Caco-2 (cell line): ENCODE results near the gene PSPN. TPM values are rescaled to one million over a fixed set of nuclear protein-coding genes. Genes with fewer than 3 reads are reported as not detected.

Source experiments
- BruUV-seq: library from RNA; stranded (reverse); fragments of 400-500 nt; replicated peaks from 2 replicates; lab custom pipeline; 2021; lab: Mats Ljungman, UMichigan
- CTCF ChIA-PET: fragments of 300-600 bp; sonication (Branson Sonifier 250); formaldehyde crosslinking; loops from one replicate; lab custom pipeline; 2022; ENCODE audit warnings: antibody characterized with exemption; lab: Charles Lee
- POLR2A ChIA-PET: fragments of 300-600 bp; sonication (Branson Sonifier 250); formaldehyde crosslinking; loops from one replicate; lab custom pipeline; 2022; ENCODE audit warnings: antibody characterized with exemption; lab: Charles Lee
- DNase-seq, 2 experiments: peaks; one replicate each; pipeline versions ENCODE4 v3.0.0 to v3.0.0-alpha.2; 2020 to 2022
- H3K27me3 ChIP-seq: replicated peaks from 2 replicates; pipeline ENCODE4 v1.6.0; 2011; ENCODE audit warnings: low read length; ENCODE audit not compliant: control insufficient read depth, insufficient read depth
- H3K36me3 ChIP-seq: 2 replicates; pipeline ENCODE4 v1.5.1; 2011; ENCODE audit warnings: low read length; ENCODE audit not compliant: control insufficient read depth, insufficient read depth
- H3K4me1 ChIP-seq: fragments of 250-450 bp; sonication (Bioruptor Pico); 2 replicates; pipeline ENCODE4 v1.5.1; 2020; ENCODE audit warnings: mild to moderate bottlenecking
- H3K4me3 ChIP-seq: 2 replicates; pipeline ENCODE4 v1.5.1; 2011; ENCODE audit warnings: low read depth, mild to moderate bottlenecking, control low read depth, low read length
- H3K9me3 ChIP-seq: fragments of 250-450 bp; sonication (Bioruptor Pico); 2 replicates; pipeline ENCODE4 v1.5.1; 2020; ENCODE audit warnings: mild to moderate bottlenecking, moderate library complexity
- H3K27ac Mint-ChIP-seq: one replicate; pipeline ENCODE4 v1.8.0; 2022; ENCODE audit warnings: mixed read lengths; ENCODE audit not compliant: unreplicated experiment
- H3K27me3 Mint-ChIP-seq: one replicate; pipeline ENCODE4 v1.8.0; 2022; ENCODE audit warnings: mixed read lengths; ENCODE audit not compliant: insufficient read depth, unreplicated experiment
- H3K36me3 Mint-ChIP-seq: one replicate; pipeline ENCODE4 v1.8.0; 2022; ENCODE audit warnings: mild to moderate bottlenecking, mixed read lengths; ENCODE audit not compliant: insufficient read depth, unreplicated experiment
- H3K4me1 Mint-ChIP-seq: one replicate; pipeline ENCODE4 v1.8.0; 2022; ENCODE audit warnings: low read depth, mixed read lengths; ENCODE audit not compliant: unreplicated experiment
- H3K4me3 Mint-ChIP-seq: one replicate; pipeline ENCODE4 v1.8.0; 2022; ENCODE audit warnings: mild to moderate bottlenecking, moderate library complexity, mixed read lengths; ENCODE audit not compliant: unreplicated experiment
- H3K9me3 Mint-ChIP-seq: one replicate; pipeline ENCODE4 v1.8.0; 2022; ENCODE audit warnings: mixed read lengths; ENCODE audit not compliant: unreplicated experiment
- intact Hi-C: fragments of 100-400 bp; cut with micrococcal nuclease; formaldehyde crosslinking; loops from one replicate; pipeline ENCODE4 v1.10.0; 2022; ENCODE audit not compliant: unreplicated experiment
- total RNA-seq: library from RNA; stranded (reverse); gene quantifications from 2 replicates; pipeline ENCODE4 v1.2.3, GENCODE V29; 2022
- TF ChIP-seq, protein P1 (sequence below), 2 experiments: fragments of 200-600 bp in 1 of 2; IDR thresholded peaks; 1 replicate in 1 of 2; 2 replicates in 1 of 2; pipeline versions ENCODE4 v1.5.1 to v1.8.0; 2011 to 2022; ENCODE audit warnings: antibody characterized with exemption in 1 of 2, control low read depth in 1 of 2, inconsistent platforms in 1 of 2, low read depth in 1 of 2, low read length in 1 of 2, mild to moderate bottlenecking in 1 of 2, moderate library complexity in 1 of 2; ENCODE audit not compliant: insufficient read depth in 1 of 2, severe bottlenecking in 1 of 2, unreplicated experiment in 1 of 2

PSPN gene
- total RNA-seq, 1 experiment from 2014 or later, result 2.9 TPM

DNA sequence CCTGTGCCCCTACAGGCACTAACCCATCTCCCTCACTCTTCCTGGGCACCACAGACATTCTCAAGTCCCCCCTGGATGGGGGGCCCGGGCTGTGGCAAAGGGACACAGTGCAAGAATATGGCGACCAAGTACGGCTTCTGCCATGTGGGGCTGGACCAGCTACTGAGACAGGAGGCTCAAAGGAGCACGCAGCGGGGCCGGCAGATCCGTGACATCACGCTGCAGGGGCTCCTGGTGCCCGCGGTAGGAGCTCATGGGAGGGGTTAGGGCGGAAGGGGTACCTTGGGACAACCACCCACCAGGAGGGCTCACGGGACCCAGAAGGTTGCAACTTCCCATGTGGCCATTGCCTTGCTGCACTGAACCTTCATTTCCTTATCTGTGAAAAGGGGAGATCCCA, 20.6 kb upstream of the PSPN start:
- Mint-ChIP-seq H3K9me3 (no peaks in the 10 kb centered on the region), H3K27me3 (no peaks in the 10 kb centered on the region), H3K36me3 (peaks cover 19% of the 10 kb centered on the region), H3K4me3 (no peak overlapping the region), H3K4me1 (peaks cover 21% of the 10 kb centered on the region), H3K27ac (no peak overlapping the region)
- TF ChIP-seq, protein P1, sequence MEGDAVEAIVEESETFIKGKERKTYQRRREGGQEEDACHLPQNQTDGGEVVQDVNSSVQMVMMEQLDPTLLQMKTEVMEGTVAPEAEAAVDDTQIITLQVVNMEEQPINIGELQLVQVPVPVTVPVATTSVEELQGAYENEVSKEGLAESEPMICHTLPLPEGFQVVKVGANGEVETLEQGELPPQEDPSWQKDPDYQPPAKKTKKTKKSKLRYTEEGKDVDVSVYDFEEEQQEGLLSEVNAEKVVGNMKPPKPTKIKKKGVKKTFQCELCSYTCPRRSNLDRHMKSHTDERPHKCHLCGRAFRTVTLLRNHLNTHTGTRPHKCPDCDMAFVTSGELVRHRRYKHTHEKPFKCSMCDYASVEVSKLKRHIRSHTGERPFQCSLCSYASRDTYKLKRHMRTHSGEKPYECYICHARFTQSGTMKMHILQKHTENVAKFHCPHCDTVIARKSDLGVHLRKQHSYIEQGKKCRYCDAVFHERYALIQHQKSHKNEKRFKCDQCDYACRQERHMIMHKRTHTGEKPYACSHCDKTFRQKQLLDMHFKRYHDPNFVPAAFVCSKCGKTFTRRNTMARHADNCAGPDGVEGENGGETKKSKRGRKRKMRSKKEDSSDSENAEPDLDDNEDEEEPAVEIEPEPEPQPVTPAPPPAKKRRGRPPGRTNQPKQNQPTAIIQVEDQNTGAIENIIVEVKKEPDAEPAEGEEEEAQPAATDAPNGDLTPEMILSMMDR (IDR thresholded peaks at IDR 0.05; ENCODE audit: insufficient read depth in 1 of 2, low read depth in 1 of 2, low read length in 1 of 2, severe bottlenecking in 1 of 2, unreplicated experiment in 1 of 2), result no peak
- Histone ChIP-seq H3K36me3 (no peaks in the 10 kb centered on the region; the same call in 1 of the 2 replicates), H3K27me3 (no peaks in the 10 kb centered on the region), H3K4me3 (no peak overlapping the region), H3K9me3 (no peaks in the 10 kb centered on the region), H3K4me1 (peaks cover 8% of the 10 kb centered on the region)
- BruUV-seq, result no TSS peak
- CTCF ChIA-PET, result no interaction called here
- POLR2A ChIA-PET, result no interaction called here
- intact Hi-C loops, result no loop called here
- no peak for DNase-seq

DNA sequence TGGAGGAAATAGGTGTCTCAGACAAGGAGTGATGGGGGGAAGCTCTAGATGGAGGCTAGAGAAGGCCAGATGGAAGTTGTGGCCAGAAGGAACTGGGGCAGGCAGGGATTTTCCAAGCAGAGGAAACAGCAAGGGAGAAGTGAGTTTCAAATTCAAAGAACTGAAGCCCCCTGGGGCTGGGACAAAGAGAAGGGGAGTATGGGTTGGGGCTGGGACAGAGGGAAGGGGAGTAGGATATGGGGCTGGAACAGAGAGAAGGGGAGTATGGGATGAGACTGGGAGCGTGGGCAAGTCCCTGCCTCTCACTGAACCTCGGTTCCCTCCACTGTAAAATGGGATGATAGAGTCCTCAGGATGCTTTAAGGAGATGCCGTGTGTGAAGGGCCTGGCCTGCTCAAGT, 19.1 kb upstream of the PSPN start:
- BruUV-seq, result no TSS peak
- CTCF ChIA-PET, result no interaction called here
- Histone ChIP-seq H3K9me3 (no peaks in the 10 kb centered on the region), H3K4me3 (no peak overlapping the region), H3K4me1 (peaks cover 5% of the 10 kb centered on the region), H3K36me3 (peaks cover 2% of the 10 kb centered on the region), H3K27me3 (no peaks in the 10 kb centered on the region)
- Mint-ChIP-seq H3K4me1 (peaks cover 16% of the 10 kb centered on the region), H3K27ac (peak overlapping the region; percentile 88), H3K9me3 (no peaks in the 10 kb centered on the region), H3K36me3 (peaks cover 31% of the 10 kb centered on the region), H3K27me3 (no peaks in the 10 kb centered on the region), H3K4me3 (no peak overlapping the region)
- intact Hi-C loops, result no loop called here
- TF ChIP-seq, protein P1 (IDR thresholded peaks at IDR 0.05; ENCODE audit: insufficient read depth in 1 of 2, low read depth in 1 of 2, low read length in 1 of 2, severe bottlenecking in 1 of 2, unreplicated experiment in 1 of 2), result no peak
- POLR2A ChIA-PET, result no interaction called here
- no peak for DNase-seq

DNA sequence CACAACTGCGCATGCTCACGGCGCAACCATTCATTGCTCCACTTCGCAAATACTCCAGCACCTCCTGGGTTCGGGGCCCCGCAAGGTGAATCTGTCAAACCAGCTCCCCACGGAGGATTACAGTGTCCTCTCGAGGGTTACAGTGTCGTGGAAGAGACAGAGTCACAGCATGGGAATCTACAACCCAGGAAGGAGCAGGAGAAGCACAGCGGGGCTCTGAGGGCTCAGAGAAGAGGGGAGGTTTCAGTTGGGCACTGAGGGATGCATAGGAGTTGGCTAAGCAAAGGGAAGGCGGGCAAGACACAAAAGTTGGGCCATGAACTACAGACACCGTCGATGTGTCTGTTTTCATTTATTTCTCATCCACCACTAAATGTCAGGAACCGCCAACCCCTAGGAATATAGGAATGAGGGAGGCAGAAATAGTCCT, 18.3 kb upstream of the PSPN start:
- intact Hi-C loops, result loop anchor here (1.0 to 2.0 kb wide), 2 partner anchors 9 to 21 kb away; partner anchors contain the start of gene ALKBH7
- Mint-ChIP-seq H3K36me3 (peaks cover 39% of the 10 kb centered on the region), H3K27me3 (no peaks in the 10 kb centered on the region), H3K9me3 (no peaks in the 10 kb centered on the region), H3K4me1 (peaks cover 15% of the 10 kb centered on the region), H3K4me3 (peak overlapping the region; percentile 85), H3K27ac (peak overlapping the region; percentile 88)
- Histone ChIP-seq H3K36me3 (peaks cover 2% of the 10 kb centered on the region), H3K4me1 (peaks cover 5% of the 10 kb centered on the region), H3K27me3 (no peaks in the 10 kb centered on the region), H3K9me3 (no peaks in the 10 kb centered on the region), H3K4me3 (peak overlapping the region; percentile 83)
- TSS peak; percentile 81 for BruUV-seq
- CTCF ChIA-PET, result interaction anchor here (0.5 to 1.4 kb wide), 4 partner anchors 8 to 707 kb away, joined by 3 to 4 read pairs (median 4); partner anchors contain the start of gene ALKBH7
- TF ChIP-seq, protein P1 (IDR thresholded peaks at IDR 0.05; ENCODE audit: insufficient read depth in 1 of 2, low read depth in 1 of 2, low read length in 1 of 2, severe bottlenecking in 1 of 2, unreplicated experiment in 1 of 2), result no peak
- POLR2A ChIA-PET, result interaction anchor here (0.8 to 1.9 kb wide), 3 partner anchors 9 to 31 kb away, joined by 3 to 21 read pairs (median 3); partner anchors contain the start of genes ALKBH7 and KHSRP
- no peak for DNase-seq
